Mesendoderm (in vitro differentiated cells): Measurements from ENCODE around the gene MCM7.

Experiments used
- DNase-seq: peaks from one replicate; pipeline ENCODE4 v3.0.0; 2013
- H2AK5ac ChIP-seq: 2 replicates; pipeline ENCODE4 v1.6.1; 2013; ENCODE audit warnings: low read length, inconsistent platforms
- H2BK120ac ChIP-seq: 2 replicates; pipeline ENCODE4 v1.6.1; 2013; ENCODE audit warnings: low read depth, mild to moderate bottlenecking, low read length, moderate library complexity, mixed read lengths
- H2BK15ac ChIP-seq: replicated peaks from 2 replicates; pipeline ENCODE4 v1.6.1; 2013; ENCODE audit warnings: low read depth, mild to moderate bottlenecking, moderate library complexity
- H2BK5ac ChIP-seq: 2 replicates; pipeline ENCODE4 v1.6.1; 2013; ENCODE audit warnings: low read length, inconsistent platforms
- H3K18ac ChIP-seq: 2 replicates; pipeline ENCODE4 v1.6.1; 2013; ENCODE audit warnings: mild to moderate bottlenecking, low read length, mixed read lengths
- H3K23ac ChIP-seq: one replicate; pipeline ENCODE4 v1.6.1; 2013; ENCODE audit warnings: low read length
- H3K27ac ChIP-seq: 2 replicates; pipeline ENCODE4 v1.5.1; 2013; ENCODE audit warnings: low read depth, mild to moderate bottlenecking, inconsistent platforms, low read length, moderate library complexity
- H3K27me3 ChIP-seq: 2 replicates; pipeline ENCODE4 v1.6.1; 2013; ENCODE audit warnings: low read length, control low read depth, mild to moderate bottlenecking, inconsistent platforms; ENCODE audit not compliant: insufficient read depth, poor library complexity
- H3K36me3 ChIP-seq: 2 replicates; pipeline ENCODE4 v1.6.1; 2013; ENCODE audit warnings: low read length, inconsistent platforms; ENCODE audit not compliant: control insufficient read depth, insufficient read depth
- H3K4ac ChIP-seq: one replicate; pipeline ENCODE4 v1.6.1; 2013; ENCODE audit warnings: low read depth, mild to moderate bottlenecking, low read length, moderate library complexity
- H3K4me1 ChIP-seq: 2 replicates; pipeline ENCODE4 v1.6.1; 2013; ENCODE audit warnings: low read depth, low read length, inconsistent platforms; ENCODE audit not compliant: control insufficient read depth
- H3K4me2 ChIP-seq: 2 replicates; pipeline ENCODE4 v1.6.1; 2013; ENCODE audit warnings: low read length
- H3K4me3 ChIP-seq: 2 replicates; pipeline ENCODE4 v1.5.1; 2013; ENCODE audit warnings: mild to moderate bottlenecking, low read length
- H3K56ac ChIP-seq: one replicate; pipeline ENCODE4 v1.6.1; 2013; ENCODE audit warnings: low read length
- H3K79me1 ChIP-seq: 2 replicates; pipeline ENCODE4 v1.6.1; 2013; ENCODE audit warnings: low read length, inconsistent platforms
- H3K79me2 ChIP-seq: 2 replicates; pipeline ENCODE4 v1.6.1; 2013; ENCODE audit warnings: mild to moderate bottlenecking, low read length; ENCODE audit not compliant: control insufficient read depth, insufficient read depth
- H3K9ac ChIP-seq: 2 replicates; pipeline ENCODE4 v1.6.1; 2013; ENCODE audit warnings: low read length, inconsistent platforms
- H4K5ac ChIP-seq: one replicate; pipeline ENCODE4 v1.6.1; 2013; ENCODE audit warnings: low read length
- H4K8ac ChIP-seq: one replicate; pipeline ENCODE4 v1.6.1; 2013; ENCODE audit warnings: low read depth, mild to moderate bottlenecking, control low read depth, low read length, moderate library complexity
- WGBS: extraction: QIAGEN DNeasy Blood & Tissue Kit; methylation state at CpG from one replicate; pipeline ENCODE4 v1.1.7; 2013; ENCODE audit warnings: low lambda C conversion rate, missing lambda C conversion rate; ENCODE audit not compliant: insufficient coverage; ENCODE audit errors: extremely low coverage; 5-methylcytosine and 5-hydroxymethylcytosine counted together

Gene MCM7

GRCh38 chr7:100090527-100091410, 10.4 kb downstream of the MCM7 start:
- Histone ChIP-seq H3K27ac (no peak overlapping the region), H3K79me1 (peaks cover 4% of the 10 kb centered on the region), H3K4me3 (no peak overlapping the region), H2BK5ac (no peak overlapping the region), H3K23ac (no peak overlapping the region), H4K8ac (no peak overlapping the region), H3K18ac (no peak overlapping the region), H3K4me2 (no peak overlapping the region), H2BK15ac (no peak overlapping the region), H2BK120ac (no peak overlapping the region), H3K36me3 (peaks cover 17% of the 10 kb centered on the region), H3K56ac (no peak overlapping the region), H3K9ac (no peak overlapping the region), H3K79me2 (peaks cover 2% of the 10 kb centered on the region), H3K27me3 (no peaks in the 10 kb centered on the region), H3K4ac (no peak overlapping the region), H4K5ac (no peak overlapping the region), H3K4me1 (no peaks in the 10 kb centered on the region), H2AK5ac (no peak overlapping the region)
- WGBS: no CpG with 5 or more reads among the region's 14 CpGs
- DNase-seq: no peak

DNA sequence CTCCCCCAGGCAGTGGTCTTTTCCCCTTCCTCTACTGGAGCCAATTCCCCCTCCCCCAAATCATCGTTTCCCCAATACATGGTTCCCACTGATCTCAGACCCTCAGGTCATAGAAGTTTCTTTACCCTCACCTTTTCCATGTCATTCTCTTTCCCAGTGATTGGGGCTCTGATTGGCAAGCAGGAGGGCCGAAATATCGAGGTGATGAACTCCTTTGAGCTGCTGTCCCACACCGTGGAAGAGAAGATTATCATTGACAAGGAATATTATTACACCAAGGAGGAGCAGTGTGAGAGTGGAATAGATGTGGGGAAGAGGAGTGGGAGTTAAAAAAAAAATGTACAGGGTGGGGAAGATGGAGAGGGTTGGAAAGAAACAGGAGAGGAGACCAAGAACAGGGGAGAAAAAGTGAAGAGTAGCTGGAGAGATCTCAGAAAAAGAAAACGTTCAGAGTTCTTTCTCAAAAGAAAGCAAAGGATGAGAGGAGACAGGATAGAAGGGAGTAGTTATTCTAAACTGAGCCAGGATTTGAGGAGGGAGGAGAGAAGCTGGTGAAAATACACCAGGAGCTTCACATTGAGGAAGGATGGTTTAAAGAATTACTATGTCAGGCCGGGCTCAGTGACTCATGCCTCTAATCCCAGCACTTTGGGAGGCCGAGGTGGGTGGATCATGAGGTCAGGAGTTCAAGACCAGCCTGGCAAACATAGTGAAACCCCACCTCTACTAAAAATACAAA, 11.6 kb downstream of the MCM7 start:
- Histone ChIP-seq H3K4me3 (peak overlapping the region; percentile 87), H3K4me2 (peak overlapping the region; percentile 91), H3K36me3 (peaks cover 10% of the 10 kb centered on the region), H2BK15ac (no peak overlapping the region), H3K56ac (peak overlapping the region; percentile 99), H3K9ac (peak overlapping the region; percentile 96), H3K4ac (no peak overlapping the region), H3K4me1 (no peaks in the 10 kb centered on the region), H4K5ac (no peak overlapping the region), H3K27me3 (no peaks in the 10 kb centered on the region), H3K27ac (peak overlapping the region; percentile 48), H4K8ac (no peak overlapping the region), H2AK5ac (no peak overlapping the region), H3K18ac (no peak overlapping the region), H3K79me2 (peaks cover 2% of the 10 kb centered on the region), H3K23ac (no peak overlapping the region), H3K79me1 (peaks cover 4% of the 10 kb centered on the region), H2BK5ac (peak overlapping the region; percentile 54), H2BK120ac (no peak overlapping the region)
- no CpG with 5 or more reads among the region's 7 CpGs for WGBS
- no peak for DNase-seq

GRCh38 chr7:100088621-100089457, 12.4 kb downstream of the MCM7 start, which contains the start of gene COPS6:
Gene COPS6 (plus strand): TSS chr7:100088969. CDS start chr7:100088991, 22 bp downstream.
- Histone ChIP-seq H4K8ac (no peak within 1 kb of the TSS), H3K4me2 (peak within 1 kb of the TSS; percentile 91), H3K18ac (peak within 1 kb of the TSS; percentile 75), H3K4ac (peak within 1 kb of the TSS; percentile 17), H4K5ac (no peak within 1 kb of the TSS), H3K27me3 (no peaks in the 10 kb centered on the region), H3K36me3 (peaks cover 4% of the 10 kb centered on the region), H3K79me2 (peaks cover 2% of the 10 kb centered on the region), H3K27ac (peak within 1 kb of the TSS; percentile 48), H3K4me1 (no peaks in the 10 kb centered on the region), H3K56ac (peak within 1 kb of the TSS; percentile 99), H3K23ac (peak within 1 kb of the TSS; percentile 99), H2BK120ac (peak within 1 kb of the TSS; percentile 21), H3K79me1 (peaks cover 4% of the 10 kb centered on the region), H3K9ac (peak within 1 kb of the TSS; percentile 96), H3K4me3 (peak within 1 kb of the TSS; percentile 87), H2BK15ac (no peak within 1 kb of the TSS), H2BK5ac (peak within 1 kb of the TSS; percentile 69), H2AK5ac (no peak within 1 kb of the TSS)
- WGBS: no CpG with 5 or more reads among the region's 68 CpGs
- DNase-seq: peak; percentile 81

DNA sequence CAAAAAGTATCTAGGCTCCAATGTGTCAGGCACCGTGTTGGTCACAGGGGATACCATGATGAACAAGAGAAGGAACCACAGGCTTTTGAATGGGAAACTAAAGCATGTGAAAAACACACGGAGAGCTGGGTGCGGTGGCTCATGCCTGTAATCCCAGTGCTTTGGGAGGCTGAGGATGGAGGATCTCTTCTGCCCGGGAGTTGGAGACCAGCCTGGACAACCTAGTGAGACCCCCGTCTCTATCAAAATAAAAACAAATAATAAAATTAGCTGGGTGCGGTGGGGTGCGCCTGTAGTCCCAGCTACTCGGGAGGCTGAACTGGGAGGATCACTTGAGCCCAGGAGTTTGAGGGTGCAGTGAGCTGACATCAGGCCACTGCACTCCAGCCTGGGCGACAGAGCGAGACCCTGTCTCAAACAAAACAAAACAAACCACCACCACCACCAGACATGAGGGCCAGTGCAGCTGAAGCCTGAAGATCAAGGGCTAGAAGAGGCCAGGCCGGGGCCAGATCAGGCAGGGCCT, 13.0 kb downstream of the MCM7 start:
- no CpG with 5 or more reads among the region's 11 CpGs for WGBS

GRCh38 chr7:100087055-100087750, 14.0 kb downstream of the MCM7 start:
- Histone ChIP-seq H3K27ac (peak overlapping the region; percentile 29), H4K8ac (no peak overlapping the region), H3K4me1 (no peaks in the 10 kb centered on the region), H3K79me2 (peaks cover 2% of the 10 kb centered on the region), H3K79me1 (peaks cover 4% of the 10 kb centered on the region), H2BK5ac (no peak overlapping the region), H3K56ac (peak overlapping the region; percentile 25), H3K23ac (no peak overlapping the region), H2BK15ac (no peak overlapping the region), H2BK120ac (no peak overlapping the region), H4K5ac (no peak overlapping the region), H3K36me3 (no peaks in the 10 kb centered on the region), H3K4ac (no peak overlapping the region), H3K9ac (no peak overlapping the region), H3K4me2 (no peak overlapping the region), H3K18ac (no peak overlapping the region), H2AK5ac (no peak overlapping the region), H3K27me3 (no peaks in the 10 kb centered on the region), H3K4me3 (no peak overlapping the region)
- DNase-seq: peak; percentile 94
- no CpG with 5 or more reads among the region's 10 CpGs for WGBS

More for the DNA sequence above, 13.0 kb downstream of the MCM7 start:
- Histone ChIP-seq H3K18ac (peak overlapping the region; percentile 75), H2AK5ac (no peak overlapping the region), H3K9ac (peak overlapping the region; percentile 96), H3K23ac (no peak overlapping the region), H4K8ac (no peak overlapping the region), H3K27ac (peak overlapping the region; percentile 29), H3K79me1 (peaks cover 4% of the 10 kb centered on the region), H3K4ac (no peak overlapping the region), H3K4me3 (peak overlapping the region; percentile 23), H3K4me2 (peak overlapping the region; percentile 66), H3K79me2 (peaks cover 2% of the 10 kb centered on the region), H4K5ac (no peak overlapping the region), H2BK15ac (no peak overlapping the region), H2BK5ac (peak overlapping the region; percentile 69), H3K36me3 (peaks cover 2% of the 10 kb centered on the region), H3K4me1 (no peaks in the 10 kb centered on the region), H3K27me3 (no peaks in the 10 kb centered on the region), H2BK120ac (no peak overlapping the region), H3K56ac (peak overlapping the region; percentile 99)
- no peak for DNase-seq
